ENCODE data around the gene DNAH3. TPM values are rescaled to one million over a fixed set of nuclear protein-coding genes. Genes with fewer than 3 reads are reported as not detected.
A peak's percentile ranks its signal among the peaks of the same experiment; 100 is the strongest.

DNAH3 gene
- total RNA-seq, 1 donor from 2014 or later = not detected

GRCh38 chr16:21145738-21146137 lies 4.9 kb downstream of the DNAH3 start:
- no peak for TF ChIP-seq CTCF (conservative IDR thresholded peaks at IDR 0.05; ENCODE audit: low read depth, low read length)
- DNase-seq (ENCODE audit: low read depth) = no peak

GRCh38 chr16:21134053-21134452 lies 16.6 kb downstream of the DNAH3 start:
- TF ChIP-seq CTCF (conservative IDR thresholded peaks at IDR 0.05; ENCODE audit: low read depth, low read length) = no peak
- no peak for DNase-seq (ENCODE audit: low read depth)
- H3K4me3 ChIP-seq (ENCODE audit: low read depth, low read length) = no peak overlapping the region

More at GRCh38 chr16:21145738-21146137, 4.9 kb downstream of the DNAH3 start:
- no peak overlapping the region for H3K4me3 ChIP-seq (ENCODE audit: low read depth, low read length)

GRCh38 chr16:21130811-21131210 lies 19.8 kb downstream of the DNAH3 start:
- DNase-seq (ENCODE audit: low read depth) = no peak
- no peak overlapping the region for H3K4me3 ChIP-seq (ENCODE audit: low read depth, low read length)
- TF ChIP-seq CTCF (conservative IDR thresholded peaks at IDR 0.05; ENCODE audit: low read depth, low read length) = no peak

- no peak for DNase-seq (ENCODE audit: low read depth)
- TF ChIP-seq CTCF (conservative IDR thresholded peaks at IDR 0.05; ENCODE audit: low read depth, low read length) = no peak
- H3K4me3 ChIP-seq (ENCODE audit: low read depth, low read length) = no peak overlapping the region
Observed at GRCh38 chr16:21128991-21129390, 21.7 kb downstream of the DNAH3 start.

GRCh38 chr16:21126518-21126917 lies 24.1 kb downstream of the DNAH3 start:
- no peak for DNase-seq (ENCODE audit: low read depth)
- TF ChIP-seq CTCF (conservative IDR thresholded peaks at IDR 0.05; ENCODE audit: low read depth, low read length) = no peak
- H3K4me3 ChIP-seq (ENCODE audit: low read depth, low read length) = no peak overlapping the region

- no peak overlapping the region for H3K4me3 ChIP-seq (ENCODE audit: low read depth, low read length)
- DNase-seq (ENCODE audit: low read depth) = no peak
- no peak for TF ChIP-seq CTCF (conservative IDR thresholded peaks at IDR 0.05; ENCODE audit: low read depth, low read length)
Observed at GRCh38 chr16:21125191-21125590, 25.5 kb downstream of the DNAH3 start.

- no peak overlapping the region for H3K4me3 ChIP-seq (ENCODE audit: low read depth, low read length)
- peak; percentile 50 for DNase-seq (ENCODE audit: low read depth)
- no peak for TF ChIP-seq CTCF (conservative IDR thresholded peaks at IDR 0.05; ENCODE audit: low read depth, low read length)
Observed at GRCh38 chr16:21120976-21121520, 29.6 kb downstream of the DNAH3 start.
